Measurements from ENCODE around the gene IGFL4. TPM values are rescaled to one million over a fixed set of nuclear protein-coding genes. Genes with fewer than 3 reads are reported as not detected.

The IGFL4 gene
- polyA plus RNA-seq, 3 donors, result not detected

- Histone ChIP-seq H3K9me3 (replicated peaks in 1 of 2; ENCODE audit: control insufficient read depth in 1 of 2, insufficient read depth in 1 of 2, low read length in 2 of 2) (no peaks in the 10 kb centered on the region), H4K20me1 (ENCODE audit: insufficient read depth, low read length) (peaks cover 18% of the 10 kb centered on the region), H3K4me1 (ENCODE audit: control insufficient read depth in 1 of 2, insufficient read depth in 2 of 2, low read length in 2 of 2) (peaks cover 28 to 33% of the 10 kb centered on the region in 2 donors), H2AFZ (ENCODE audit: insufficient read depth, low read depth, low read length, poor library complexity, severe bottlenecking) (peak overlapping the region; percentile 97), H3K27me3 (ENCODE audit: control insufficient read depth in 2 of 2, insufficient read depth in 2 of 2, low read length in 2 of 2) (peaks cover 3 to 13% of the 10 kb centered on the region in 2 donors), H3K9ac (ENCODE audit: insufficient read depth, low read length, poor library complexity, severe bottlenecking) (peak overlapping the region; percentile 72), H3K4me3 (replicated peaks in 1 of 3; ENCODE audit: low read depth in 2 of 3, low read length in 3 of 3) (peak overlapping the region; percentile 56 to 91 (median 72)), H3K36me3 (replicated peaks in 1 of 2; ENCODE audit: control insufficient read depth in 1 of 2, insufficient read depth in 2 of 2, low read length in 2 of 2) (no peaks in the 10 kb centered on the region), H3K4me2 (replicated peaks; ENCODE audit: extremely low read depth, low read length, poor library complexity, severe bottlenecking) (peak overlapping the region; percentile 97), H3K79me2 (ENCODE audit: insufficient read depth, low read length) (no peaks in the 10 kb centered on the region), H3K27ac (ENCODE audit: low read depth in 1 of 2, low read length in 2 of 2) (peak overlapping the region; percentile 3 to 82)
- H3K4me3 Mint-ChIP-seq, result no peak overlapping the region
- no peak for DNase-seq
- peaks cover 18 to 23% (median 20%) of the 10 kb centered on the region in 3 donors for H3K27me3 Mint-ChIP-seq (ENCODE audit: low read depth in 3 of 3)
- H3K4me1 Mint-ChIP-seq, result peaks cover 20% of the 10 kb centered on the region
- no peak for TF ChIP-seq CTCF (IDR thresholded peaks at IDR 0.05)
- H3K9me3 Mint-ChIP-seq, result peaks cover 0 to 9% (median 1%) of the 10 kb centered on the region in 7 donors
- H3K27ac Mint-ChIP-seq, result peak overlapping the region in 1 of 7 donors; percentile 54
- WGBS (ENCODE audit: insufficient coverage), result 17% methylated on average over 7 of the region's 13 CpGs
- intact Hi-C loops (cut with micrococcal nuclease), result loop anchor here in 1 of 2 donors (2.0 kb wide), 1 partner anchor 133 kb away; the partner anchor contains the start of gene SYMPK
- peaks cover 6 to 8% of the 10 kb centered on the region in 2 donors for H3K36me3 Mint-ChIP-seq
Observed at GRCh38 chr19:45995715-45996385, 45.0 kb downstream of the IGFL4 start.

- peak; percentile 99 to 100 (median 99) for DNase-seq
- Histone ChIP-seq H4K20me1 (ENCODE audit: insufficient read depth, low read length) (peaks cover 11% of the 10 kb centered on the region), H3K79me2 (ENCODE audit: insufficient read depth, low read length) (no peaks in the 10 kb centered on the region), H3K27ac (ENCODE audit: low read depth in 1 of 2, low read length in 2 of 2) (peak within 1 kb of the TSS; percentile 3 to 82), H2AFZ (ENCODE audit: insufficient read depth, low read depth, low read length, poor library complexity, severe bottlenecking) (peak within 1 kb of the TSS; percentile 97), H3K9me3 (replicated peaks in 1 of 2; ENCODE audit: control insufficient read depth in 1 of 2, insufficient read depth in 1 of 2, low read length in 2 of 2) (no peaks in the 10 kb centered on the region), H3K4me1 (ENCODE audit: control insufficient read depth in 1 of 2, insufficient read depth in 2 of 2, low read length in 2 of 2) (peaks cover 21 to 26% of the 10 kb centered on the region in 2 donors), H3K4me2 (replicated peaks; ENCODE audit: extremely low read depth, low read length, poor library complexity, severe bottlenecking) (peak within 1 kb of the TSS; percentile 97), H3K9ac (ENCODE audit: insufficient read depth, low read length, poor library complexity, severe bottlenecking) (peak within 1 kb of the TSS; percentile 72), H3K36me3 (replicated peaks in 1 of 2; ENCODE audit: control insufficient read depth in 1 of 2, insufficient read depth in 2 of 2, low read length in 2 of 2) (no peaks in the 10 kb centered on the region), H3K27me3 (ENCODE audit: control insufficient read depth in 2 of 2, insufficient read depth in 2 of 2, low read length in 2 of 2) (peaks cover 0 to 6% of the 10 kb centered on the region in 2 donors), H3K4me3 (replicated peaks in 1 of 3; ENCODE audit: low read depth in 2 of 3, low read length in 3 of 3) (peak within 1 kb of the TSS; percentile 56 to 91 (median 72))
- WGBS (ENCODE audit: insufficient coverage), result under 1% methylated on average over 21 of the region's 34 CpGs
- H3K27me3 Mint-ChIP-seq (ENCODE audit: low read depth in 3 of 3), result peaks cover 13 to 16% (median 13%) of the 10 kb centered on the region in 3 donors
- intact Hi-C loops (cut with micrococcal nuclease), result loop anchor here in 1 of 2 donors (2.0 kb wide), 1 partner anchor 132 kb away; the partner anchor contains the start of gene SYMPK
- no peak within 1 kb of the TSS for H3K4me3 Mint-ChIP-seq
- peaks cover 13% of the 10 kb centered on the region for H3K4me1 Mint-ChIP-seq
- no peak for TF ChIP-seq CTCF (IDR thresholded peaks at IDR 0.05)
- H3K36me3 Mint-ChIP-seq, result peaks cover 6 to 8% of the 10 kb centered on the region in 2 donors
- peaks cover 0 to 4% (median 1%) of the 10 kb centered on the region in 7 donors for H3K9me3 Mint-ChIP-seq
- peak within 1 kb of the TSS in 1 of 7 donors; percentile 54 for H3K27ac Mint-ChIP-seq
Observed at GRCh38 chr19:45994998-45995714, 45.6 kb downstream of the IGFL4 start, which contains the start of gene CCDC61. Gene CCDC61 (plus strand): TSS chr19:45995467. CDS start chr19:46003019, 7,552 bp downstream.
